Measurements from ENCODE around the gene ZNF274.
A peak's percentile ranks its signal among the peaks of the same experiment; 100 is the strongest.
"Not testable (repeated sequence)": the region's sequence is repeated elsewhere in the genome, so short reads cannot be mapped to it uniquely, and the experiment has no call there.

The ZNF274 gene

DNA sequence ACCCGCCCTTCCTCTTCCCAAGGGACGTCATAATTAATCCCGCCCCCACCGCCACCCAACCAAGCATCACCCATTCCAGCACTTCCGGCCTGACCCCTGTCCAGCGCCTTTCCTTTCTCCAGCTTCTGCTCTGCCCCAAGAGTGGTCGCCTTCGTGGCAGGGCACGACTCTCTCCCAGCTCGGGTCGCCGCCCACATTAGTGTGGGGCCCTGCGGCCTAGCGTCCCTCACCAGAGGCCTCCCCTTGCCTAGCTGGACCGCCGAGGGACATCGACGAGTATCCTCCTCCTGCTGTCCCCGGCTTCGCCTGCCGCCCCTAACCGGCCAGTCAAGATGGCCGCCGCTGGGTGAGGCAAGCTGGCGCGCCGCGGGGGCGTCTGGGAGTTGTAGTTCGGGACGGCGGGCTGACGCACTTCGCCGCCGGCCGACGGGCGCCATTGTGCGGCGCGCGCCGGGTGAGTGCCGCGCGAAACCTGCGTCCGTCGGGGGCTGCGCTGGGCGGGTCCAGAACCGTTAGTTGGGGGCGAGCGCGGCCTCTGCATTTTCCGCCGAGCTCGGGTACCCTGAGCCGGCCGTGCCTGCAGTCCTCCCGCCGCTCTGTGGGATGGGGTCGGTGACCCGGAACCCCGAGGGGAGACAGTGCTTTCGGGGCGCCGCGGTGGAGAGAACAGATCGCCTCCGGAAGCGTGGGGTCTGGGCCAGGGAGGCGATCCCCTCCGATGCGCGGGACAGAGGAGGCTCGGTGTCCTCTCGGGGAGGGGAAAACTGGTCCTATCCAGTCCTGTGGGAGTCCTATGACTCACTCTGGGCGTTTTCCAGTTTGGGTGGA lies at the start of gene ZNF274:
ZNF274 (plus strand) TSS at position 73 of the 828 bp plus-strand sequence. CDS start 905 bp downstream, outside the sequence.
- H3K4me3 ChIP-seq (ENCODE audit: low read depth, low read length), result peak within 1 kb of the TSS; percentile 86
- no peak for TF ChIP-seq CTCF (IDR thresholded peaks at IDR 0.05; ENCODE audit: low read depth, low read length)

GRCh38 chr19:58134244-58134643 lies 48.6 kb upstream of the ZNF274 start:
- no peak overlapping the region for H3K4me3 ChIP-seq (ENCODE audit: low read depth, low read length)
- no peak for TF ChIP-seq CTCF (IDR thresholded peaks at IDR 0.05; ENCODE audit: low read depth, low read length)

DNA sequence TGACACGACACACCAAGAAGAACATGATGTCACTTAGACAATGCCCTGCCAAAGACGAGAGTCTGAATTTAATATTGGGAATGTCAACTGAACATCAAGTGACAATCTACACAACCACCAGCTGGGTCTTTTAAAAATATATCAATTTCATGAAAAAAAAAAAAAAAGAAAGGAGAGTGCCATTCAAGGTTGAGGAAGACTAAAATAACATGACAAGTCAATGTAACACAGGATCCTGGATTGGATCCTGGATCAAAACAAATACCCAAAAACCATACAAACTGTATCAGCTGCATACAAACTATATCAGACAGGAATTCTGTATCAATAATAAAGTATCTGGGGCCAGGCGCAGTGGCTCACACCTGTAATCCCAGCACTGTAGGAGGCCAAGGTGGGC lies 37.0 kb upstream of the ZNF274 start:
- H3K4me3 ChIP-seq (ENCODE audit: low read depth, low read length), result no peak overlapping the region
- no peak for TF ChIP-seq CTCF (IDR thresholded peaks at IDR 0.05; ENCODE audit: low read depth, low read length)

- H3K4me3 ChIP-seq (ENCODE audit: low read depth, low read length), result not testable (repeated sequence)
These were observed 35.4 kb upstream of the ZNF274 start for GRCh38 chr19:58147475-58147874.

DNA sequence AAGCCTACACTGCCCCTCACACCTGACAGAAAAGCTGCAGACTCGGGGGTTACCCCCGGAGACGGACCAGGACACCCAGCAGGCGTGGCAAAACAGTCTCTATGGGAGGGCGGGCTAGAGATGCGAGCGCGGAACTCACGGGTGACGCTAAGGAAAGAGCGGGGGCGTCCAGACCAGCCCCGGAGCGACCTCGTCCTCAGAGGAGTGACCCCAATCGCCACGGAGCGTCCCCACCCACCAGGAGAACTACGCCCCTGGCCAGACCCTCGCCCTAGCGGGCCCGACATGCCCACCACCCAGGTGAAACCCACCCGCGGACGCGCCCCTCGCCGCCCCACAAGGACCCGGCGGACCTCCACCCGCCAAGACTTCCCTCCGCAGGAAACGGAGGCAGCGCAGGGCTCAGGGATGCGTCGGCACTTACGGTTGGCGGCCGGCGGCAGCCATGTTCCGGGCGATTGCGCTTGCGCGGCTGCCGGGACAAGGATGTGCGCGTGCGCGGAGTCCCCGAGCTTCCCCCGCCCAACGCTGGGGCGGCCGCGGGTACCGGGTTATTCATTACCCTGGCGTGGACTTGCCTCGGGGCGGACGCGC lies 32.4 kb upstream of the ZNF274 start, which contains the start of gene ZNF329:
ZNF329 (minus strand) TSS at position 462 of the 594 bp plus-strand sequence. CDS start 21,286 bp downstream, outside the sequence.
- no peak for TF ChIP-seq CTCF (IDR thresholded peaks at IDR 0.05; ENCODE audit: low read depth, low read length)
- peak within 1 kb of the TSS; percentile 82 for H3K4me3 ChIP-seq (ENCODE audit: low read depth, low read length)

- H3K4me3 ChIP-seq (ENCODE audit: low read depth, low read length), result no peak overlapping the region
- no peak for TF ChIP-seq CTCF (IDR thresholded peaks at IDR 0.05; ENCODE audit: low read depth, low read length)
These were observed 29.5 kb upstream of the ZNF274 start for GRCh38 chr19:58153386-58153785.

GRCh38 chr19:58154287-58154678 lies 28.6 kb upstream of the ZNF274 start:
- peak overlapping the region; percentile 93 for H3K4me3 ChIP-seq (ENCODE audit: low read depth, low read length)
- TF ChIP-seq CTCF (IDR thresholded peaks at IDR 0.05; ENCODE audit: low read depth, low read length), result no peak
